Activated naive CD8-positive, alpha-beta T cell treated with anti-CD3 and anti-CD28 coated beads for 36 hours (primary cell): ENCODE data around the gene PPP2R5C. TPM values are rescaled to one million over a fixed set of nuclear protein-coding genes. Genes with fewer than 3 reads are reported as not detected.
"Not testable (repeated sequence)": the region's sequence is repeated elsewhere in the genome, so short reads cannot be mapped to it uniquely, and the experiment has no call there.

Source experiments
- DNase-seq: peaks from one replicate; pipeline ENCODE4 v3.0.0; 2021
- H3K27ac Mint-ChIP-seq: one replicate; pipeline ENCODE4 v1.8.0; 2022; ENCODE audit warnings: mild to moderate bottlenecking, moderate library complexity, mixed read lengths
- H3K27me3 Mint-ChIP-seq: one replicate; pipeline ENCODE4 v1.8.0; 2022; ENCODE audit warnings: mild to moderate bottlenecking, mixed read lengths
- H3K36me3 Mint-ChIP-seq: one replicate; pipeline ENCODE4 v1.8.0; 2021; ENCODE audit warnings: mild to moderate bottlenecking, mixed read lengths
- H3K4me1 Mint-ChIP-seq: one replicate; pipeline ENCODE4 v1.8.0; 2021; ENCODE audit warnings: mixed read lengths
- H3K4me3 Mint-ChIP-seq: one replicate; pipeline ENCODE4 v1.8.0; 2022; ENCODE audit warnings: mild to moderate bottlenecking, moderate library complexity, mixed read lengths
- H3K9me3 Mint-ChIP-seq: one replicate; pipeline ENCODE4 v1.8.0; 2022; ENCODE audit warnings: mixed read lengths
- total RNA-seq, 2 experiments: library from RNA; stranded (reverse); gene quantifications; one replicate each; pipeline ENCODE4 v1.2.3, GENCODE V29; 2021

The PPP2R5C gene
- total RNA-seq, 2 experiments from 2014 or later, result 209 to 221 TPM

- no peak for DNase-seq
- Mint-ChIP-seq H3K27ac (no peak overlapping the region), H3K36me3 (no peaks in the 10 kb centered on the region), H3K9me3 (no peaks in the 10 kb centered on the region), H3K27me3 (no peaks in the 10 kb centered on the region), H3K4me3 (no peak overlapping the region), H3K4me1 (peaks cover 22% of the 10 kb centered on the region)
Measured at GRCh38 chr14:101721111-101721510, 40.4 kb upstream of the PPP2R5C start.

GRCh38 chr14:101721951-101722661, 39.4 kb upstream of the PPP2R5C start:
- no peaks in the 10 kb centered on the region for H3K27me3 Mint-ChIP-seq
- H3K9me3 Mint-ChIP-seq, result no peaks in the 10 kb centered on the region
- peak overlapping the region; percentile 91 for H3K27ac Mint-ChIP-seq
- peak; percentile 58 for DNase-seq
- H3K36me3 Mint-ChIP-seq, result no peaks in the 10 kb centered on the region
- H3K4me3 Mint-ChIP-seq, result peak overlapping the region; percentile 56
- peaks cover 30% of the 10 kb centered on the region for H3K4me1 Mint-ChIP-seq

- H3K36me3 Mint-ChIP-seq, result no peaks in the 10 kb centered on the region
- H3K27ac Mint-ChIP-seq, result peak overlapping the region; percentile 54
- H3K9me3 Mint-ChIP-seq, result peaks cover under 1% of the 10 kb centered on the region
- H3K27me3 Mint-ChIP-seq, result no peaks in the 10 kb centered on the region
- H3K4me1 Mint-ChIP-seq, result peaks cover 31% of the 10 kb centered on the region
- no peak for DNase-seq
- no peak overlapping the region for H3K4me3 Mint-ChIP-seq
Measured at GRCh38 chr14:101723061-101723595, 38.4 kb upstream of the PPP2R5C start.

GRCh38 chr14:101725652-101726051, 35.9 kb upstream of the PPP2R5C start:
- not testable (repeated sequence) for DNase-seq, H3K9me3 Mint-ChIP-seq
- H3K4me1 Mint-ChIP-seq, result peaks cover 39% of the 10 kb centered on the region

GRCh38 chr14:101726295-101726953, 35.1 kb upstream of the PPP2R5C start:
- H3K4me1 Mint-ChIP-seq, result peaks cover 43% of the 10 kb centered on the region
- DNase-seq, result no peak
- H3K36me3 Mint-ChIP-seq, result peaks cover 2% of the 10 kb centered on the region
- H3K27ac Mint-ChIP-seq, result no peak overlapping the region
- H3K4me3 Mint-ChIP-seq, result no peak overlapping the region
- H3K27me3 Mint-ChIP-seq, result no peaks in the 10 kb centered on the region
- peaks cover 10% of the 10 kb centered on the region for H3K9me3 Mint-ChIP-seq

More at GRCh38 chr14:101725652-101726051, 35.9 kb upstream of the PPP2R5C start:
- not testable (repeated sequence) for H3K36me3 Mint-ChIP-seq, H3K27me3 Mint-ChIP-seq, H3K4me3 Mint-ChIP-seq, H3K27ac Mint-ChIP-seq

- Mint-ChIP-seq H3K27ac (no peak overlapping the region), H3K4me1 (peaks cover 46% of the 10 kb centered on the region), H3K36me3 (peaks cover 2% of the 10 kb centered on the region), H3K4me3 (no peak overlapping the region), H3K27me3 (no peaks in the 10 kb centered on the region), H3K9me3 (peaks cover 10% of the 10 kb centered on the region)
- no peak for DNase-seq
Measured at GRCh38 chr14:101726954-101727302, 34.6 kb upstream of the PPP2R5C start.

GRCh38 chr14:101727611-101728366, 33.7 kb upstream of the PPP2R5C start:
- Mint-ChIP-seq H3K27ac (no peak overlapping the region), H3K4me3 (no peak overlapping the region)

GRCh38 chr14:101728367-101728742, 33.2 kb upstream of the PPP2R5C start:
- Mint-ChIP-seq H3K4me3 (no peak overlapping the region), H3K9me3 (peaks cover 10% of the 10 kb centered on the region), H3K4me1 (peaks cover 47% of the 10 kb centered on the region), H3K36me3 (peaks cover 2% of the 10 kb centered on the region), H3K27ac (no peak overlapping the region), H3K27me3 (no peaks in the 10 kb centered on the region)
- no peak for DNase-seq

More at GRCh38 chr14:101727611-101728366, 33.7 kb upstream of the PPP2R5C start:
- H3K36me3 Mint-ChIP-seq, result peaks cover 2% of the 10 kb centered on the region
- DNase-seq, result no peak
- H3K27me3 Mint-ChIP-seq, result no peaks in the 10 kb centered on the region
- peaks cover 46% of the 10 kb centered on the region for H3K4me1 Mint-ChIP-seq
- peaks cover 10% of the 10 kb centered on the region for H3K9me3 Mint-ChIP-seq

- peaks cover 2% of the 10 kb centered on the region for H3K36me3 Mint-ChIP-seq
- H3K4me3 Mint-ChIP-seq, result no peak overlapping the region
- H3K27ac Mint-ChIP-seq, result no peak overlapping the region
- peaks cover 10% of the 10 kb centered on the region for H3K9me3 Mint-ChIP-seq
- peaks cover 49% of the 10 kb centered on the region for H3K4me1 Mint-ChIP-seq
- H3K27me3 Mint-ChIP-seq, result no peaks in the 10 kb centered on the region
- no peak for DNase-seq
Measured at GRCh38 chr14:101729382-101729781, 32.1 kb upstream of the PPP2R5C start.

- Mint-ChIP-seq H3K27ac (peak overlapping the region; percentile 97), H3K4me1 (peaks cover 49% of the 10 kb centered on the region), H3K4me3 (peak overlapping the region; percentile 74)
- H3K36me3 Mint-ChIP-seq, H3K27me3 Mint-ChIP-seq, H3K9me3 Mint-ChIP-seq, DNase-seq: not testable (repeated sequence)
Measured at GRCh38 chr14:101730157-101730556, 31.4 kb upstream of the PPP2R5C start.

- peak overlapping the region; percentile 97 for H3K27ac Mint-ChIP-seq
- peaks cover 10% of the 10 kb centered on the region for H3K9me3 Mint-ChIP-seq
- H3K4me1 Mint-ChIP-seq, result peaks cover 48% of the 10 kb centered on the region
- DNase-seq, result no peak
- peak overlapping the region; percentile 74 for H3K4me3 Mint-ChIP-seq
- H3K27me3 Mint-ChIP-seq, result no peaks in the 10 kb centered on the region
- peaks cover 2% of the 10 kb centered on the region for H3K36me3 Mint-ChIP-seq
Measured at GRCh38 chr14:101730626-101731186, 30.8 kb upstream of the PPP2R5C start.

- H3K27me3 Mint-ChIP-seq, result no peaks in the 10 kb centered on the region
- peak overlapping the region; percentile 74 for H3K4me3 Mint-ChIP-seq
- H3K9me3 Mint-ChIP-seq, result peaks cover 10% of the 10 kb centered on the region
- peak; percentile 85 for DNase-seq
- peaks cover 2% of the 10 kb centered on the region for H3K36me3 Mint-ChIP-seq
- H3K4me1 Mint-ChIP-seq, result peaks cover 43% of the 10 kb centered on the region
- H3K27ac Mint-ChIP-seq, result peak overlapping the region; percentile 97
Measured at GRCh38 chr14:101731187-101732080, 30.1 kb upstream of the PPP2R5C start.

GRCh38 chr14:101732118-101732517, 29.4 kb upstream of the PPP2R5C start:
- Mint-ChIP-seq H3K4me3 (peak overlapping the region; percentile 74), H3K9me3 (peaks cover 10% of the 10 kb centered on the region), H3K27me3 (no peaks in the 10 kb centered on the region), H3K4me1 (peaks cover 37% of the 10 kb centered on the region), H3K36me3 (peaks cover 2% of the 10 kb centered on the region), H3K27ac (peak overlapping the region; percentile 97)
- DNase-seq, result no peak

- Mint-ChIP-seq H3K27me3 (no peaks in the 10 kb centered on the region), H3K4me1 (peaks cover 41% of the 10 kb centered on the region), H3K9me3 (peaks cover 8% of the 10 kb centered on the region), H3K27ac (no peak overlapping the region), H3K4me3 (no peak overlapping the region), H3K36me3 (peaks cover 2% of the 10 kb centered on the region)
- no peak for DNase-seq
Measured at GRCh38 chr14:101733211-101733610, 28.3 kb upstream of the PPP2R5C start.
